ENCODE measurements around the gene OR1I1.
A peak's percentile ranks its signal among the peaks of the same experiment; 100 is the strongest.

Gene OR1I1

GRCh38 chr19:15099017-15099582 is 17.1 kb downstream of the OR1I1 start:
- DNase-seq (ENCODE audit: low spot score), result no peak

GRCh38 chr19:15101479-15102082 is 19.6 kb downstream of the OR1I1 start:
- DNase-seq (ENCODE audit: low spot score), result peak; percentile 62

- no peak for DNase-seq (ENCODE audit: low spot score)
These were observed 22.0 kb downstream of the OR1I1 start for GRCh38 chr19:15104003-15104402.

- no peak for DNase-seq (ENCODE audit: low spot score)
These were observed 22.4 kb downstream of the OR1I1 start for GRCh38 chr19:15104411-15104810.

- no peak for DNase-seq (ENCODE audit: low spot score)
These were observed 23.0 kb downstream of the OR1I1 start for GRCh38 chr19:15105044-15105443.

- DNase-seq (ENCODE audit: low spot score), result peak; percentile 96
These were observed 25.3 kb downstream of the OR1I1 start, which contains the start of gene SYDE1 for GRCh38 chr19:15107061-15108010. SYDE1 (plus strand) TSS chr19:15107401; CDS start chr19:15107434, 33 bp downstream.

- peak; percentile 48 for DNase-seq (ENCODE audit: low spot score)
These were observed 26.3 kb downstream of the OR1I1 start for GRCh38 chr19:15108145-15108844.

GRCh38 chr19:15108845-15109767 is 27.1 kb downstream of the OR1I1 start:
- no peak for DNase-seq (ENCODE audit: low spot score)

- DNase-seq (ENCODE audit: low spot score), result no peak
These were observed 27.9 kb downstream of the OR1I1 start for GRCh38 chr19:15109768-15110417.

GRCh38 chr19:15110418-15110815 is 28.4 kb downstream of the OR1I1 start:
- no peak for DNase-seq (ENCODE audit: low spot score)

GRCh38 chr19:15111758-15112157 is 29.7 kb downstream of the OR1I1 start:
- DNase-seq (ENCODE audit: low spot score), result no peak

GRCh38 chr19:15112385-15112784 is 30.4 kb downstream of the OR1I1 start:
- no peak for DNase-seq (ENCODE audit: low spot score)

- DNase-seq (ENCODE audit: low spot score), result no peak
These were observed 31.5 kb downstream of the OR1I1 start for GRCh38 chr19:15113245-15114152.

- DNase-seq (ENCODE audit: low spot score), result peak; percentile 67
These were observed 32.1 kb downstream of the OR1I1 start for GRCh38 chr19:15114153-15114540.

- no peak for DNase-seq (ENCODE audit: low spot score)
These were observed 33.1 kb downstream of the OR1I1 start for GRCh38 chr19:15115080-15115479.

GRCh38 chr19:15115762-15116615 is 34.0 kb downstream of the OR1I1 start:
- DNase-seq (ENCODE audit: low spot score), result no peak

- no peak for DNase-seq (ENCODE audit: low spot score)
These were observed 34.8 kb downstream of the OR1I1 start for GRCh38 chr19:15116856-15117255.

- no peak for DNase-seq (ENCODE audit: low spot score)
These were observed 36.2 kb downstream of the OR1I1 start for GRCh38 chr19:15118248-15118647.
